Smooth muscle cell (in vitro differentiated cells): Measurements from ENCODE around the gene PDSS2. TPM values are rescaled to one million over a fixed set of nuclear protein-coding genes. Genes with fewer than 3 reads are reported as not detected.

Experiments used
- DNase-seq: peaks from one replicate; lab custom pipeline; 2025; ENCODE audit not compliant: unreplicated experiment; lab: John Stamatoyannopoulos, UW
- H2AFZ ChIP-seq: fragments of 200-600 bp; sonication (generic); 2 replicates; pipeline ENCODE4 v1.6.0; 2016; ENCODE audit warnings: antibody characterized with exemption, low read depth, mild to moderate bottlenecking
- H3F3A ChIP-seq: fragments of 200-600 bp; sonication (generic); 2 replicates; pipeline ENCODE4 v1.6.0; 2017; ENCODE audit warnings: antibody characterized with exemption, low read depth
- H3K27ac ChIP-seq: fragments of 200-600 bp; sonication (generic); 2 replicates; pipeline ENCODE4 v1.5.1; 2016; ENCODE audit warnings: low read depth, mild to moderate bottlenecking
- H3K27me3 ChIP-seq: fragments of 200-600 bp; sonication (generic); 2 replicates; pipeline ENCODE4 v1.6.1; 2016; ENCODE audit warnings: low read depth, mild to moderate bottlenecking
- H3K36me3 ChIP-seq: fragments of 200-600 bp; sonication (generic); 2 replicates; pipeline ENCODE4 v1.5.1; 2016; ENCODE audit warnings: low read depth
- H3K4me1 ChIP-seq: fragments of 200-600 bp; sonication (generic); 2 replicates; pipeline ENCODE4 v1.5.1; 2016; ENCODE audit warnings: low read depth
- H3K4me2 ChIP-seq: fragments of 200-600 bp; sonication (generic); 2 replicates; pipeline ENCODE4 v1.6.0; 2016; ENCODE audit warnings: mild to moderate bottlenecking
- H3K4me3 ChIP-seq: fragments of 200-600 bp; sonication (generic); 2 replicates; pipeline ENCODE4 v1.5.1; 2016; ENCODE audit warnings: mild to moderate bottlenecking
- H3K79me2 ChIP-seq: fragments of 200-600 bp; sonication (generic); 2 replicates; pipeline ENCODE4 v1.6.0; 2016; ENCODE audit warnings: low read depth, mild to moderate bottlenecking
- H3K9ac ChIP-seq: fragments of 200-600 bp; sonication (generic); 2 replicates; pipeline ENCODE4 v1.6.0; 2016; ENCODE audit warnings: low read depth
- H3K9me3 ChIP-seq: fragments of 200-600 bp; sonication (generic); replicated peaks from 2 replicates; pipeline ENCODE4 v1.5.1; 2016; ENCODE audit warnings: low read depth
- H4K20me1 ChIP-seq: fragments of 200-600 bp; sonication (generic); 2 replicates; pipeline ENCODE4 v1.6.0; 2016; ENCODE audit warnings: low read depth
- WGBS: methylation state at CpG from one replicate; pipeline ENCODE4 v1.1.7; 2016; ENCODE audit warnings: low lambda C conversion rate; 5-methylcytosine and 5-hydroxymethylcytosine counted together
- polyA plus RNA-seq: library from polyadenylated mRNA; unstranded; fragments of >200 nt; fragmentation: Nextera tagmentation; extraction: Ambion mirVana; gene quantifications from 2 replicates; pipeline ENCODE4 v1.2.1, GENCODE V29; 2016
- total RNA-seq: library from RNA; depleted of rRNA; stranded (reverse); fragments of >200 nt; gene quantifications from 2 replicates; pipeline ENCODE4 v1.2.3, GENCODE V29; 2014
- TF ChIP-seq, protein P1 (sequence below): fragments of 200-600 bp; sonication (generic); IDR thresholded peaks from 2 replicates; pipeline ENCODE4 v1.5.1; 2017; ENCODE audit warnings: borderline replicate concordance, mild to moderate bottlenecking, antibody characterized with exemption; ENCODE audit not compliant: insufficient read depth, poor library complexity, severe bottlenecking

The PDSS2 gene
- total and polyA plus RNA-seq, 2 experiments from 2014 or later = 12.8 to 15.5 TPM

DNA sequence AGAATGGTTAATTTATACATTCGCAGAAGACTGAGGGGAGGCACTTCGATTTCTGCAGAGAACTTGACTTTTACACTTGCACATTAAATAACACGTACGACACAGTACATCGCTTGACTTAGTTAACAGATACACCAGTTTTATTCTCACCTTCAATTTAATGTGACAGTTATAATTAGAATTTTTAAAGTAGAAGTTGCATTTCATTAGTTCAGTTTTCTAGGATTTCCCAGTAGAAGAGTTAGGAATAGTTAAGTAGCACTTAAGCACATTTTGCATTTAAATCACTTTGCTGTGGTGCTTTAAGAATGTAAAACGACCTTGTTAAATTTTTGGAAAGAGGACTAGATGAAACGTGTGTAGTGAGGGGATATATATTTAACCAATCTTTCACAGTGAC lies 342.4 kb downstream of the PDSS2 start:
- H3K4me1 ChIP-seq = peaks cover 22% of the 10 kb centered on the region
- no peaks in the 10 kb centered on the region for H3K9me3 ChIP-seq
- no peaks in the 10 kb centered on the region for H3K79me2 ChIP-seq
- TF ChIP-seq, protein P1, sequence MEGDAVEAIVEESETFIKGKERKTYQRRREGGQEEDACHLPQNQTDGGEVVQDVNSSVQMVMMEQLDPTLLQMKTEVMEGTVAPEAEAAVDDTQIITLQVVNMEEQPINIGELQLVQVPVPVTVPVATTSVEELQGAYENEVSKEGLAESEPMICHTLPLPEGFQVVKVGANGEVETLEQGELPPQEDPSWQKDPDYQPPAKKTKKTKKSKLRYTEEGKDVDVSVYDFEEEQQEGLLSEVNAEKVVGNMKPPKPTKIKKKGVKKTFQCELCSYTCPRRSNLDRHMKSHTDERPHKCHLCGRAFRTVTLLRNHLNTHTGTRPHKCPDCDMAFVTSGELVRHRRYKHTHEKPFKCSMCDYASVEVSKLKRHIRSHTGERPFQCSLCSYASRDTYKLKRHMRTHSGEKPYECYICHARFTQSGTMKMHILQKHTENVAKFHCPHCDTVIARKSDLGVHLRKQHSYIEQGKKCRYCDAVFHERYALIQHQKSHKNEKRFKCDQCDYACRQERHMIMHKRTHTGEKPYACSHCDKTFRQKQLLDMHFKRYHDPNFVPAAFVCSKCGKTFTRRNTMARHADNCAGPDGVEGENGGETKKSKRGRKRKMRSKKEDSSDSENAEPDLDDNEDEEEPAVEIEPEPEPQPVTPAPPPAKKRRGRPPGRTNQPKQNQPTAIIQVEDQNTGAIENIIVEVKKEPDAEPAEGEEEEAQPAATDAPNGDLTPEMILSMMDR = no peak
- peak overlapping the region; percentile 79 for H3K4me3 ChIP-seq
- no peaks in the 10 kb centered on the region for H3K36me3 ChIP-seq
- H3F3A ChIP-seq = peaks cover 5% of the 10 kb centered on the region
- no peak for DNase-seq
- H2AFZ ChIP-seq = peak overlapping the region; percentile 58
- H3K27me3 ChIP-seq = peaks cover 16% of the 10 kb centered on the region
- 5% methylated on average over 7 of the region's 7 CpGs for WGBS
- peaks cover 14% of the 10 kb centered on the region for H4K20me1 ChIP-seq
- H3K4me2 ChIP-seq = peak overlapping the region; percentile 98
- no peak overlapping the region for H3K9ac ChIP-seq
- H3K27ac ChIP-seq = no peak overlapping the region

DNA sequence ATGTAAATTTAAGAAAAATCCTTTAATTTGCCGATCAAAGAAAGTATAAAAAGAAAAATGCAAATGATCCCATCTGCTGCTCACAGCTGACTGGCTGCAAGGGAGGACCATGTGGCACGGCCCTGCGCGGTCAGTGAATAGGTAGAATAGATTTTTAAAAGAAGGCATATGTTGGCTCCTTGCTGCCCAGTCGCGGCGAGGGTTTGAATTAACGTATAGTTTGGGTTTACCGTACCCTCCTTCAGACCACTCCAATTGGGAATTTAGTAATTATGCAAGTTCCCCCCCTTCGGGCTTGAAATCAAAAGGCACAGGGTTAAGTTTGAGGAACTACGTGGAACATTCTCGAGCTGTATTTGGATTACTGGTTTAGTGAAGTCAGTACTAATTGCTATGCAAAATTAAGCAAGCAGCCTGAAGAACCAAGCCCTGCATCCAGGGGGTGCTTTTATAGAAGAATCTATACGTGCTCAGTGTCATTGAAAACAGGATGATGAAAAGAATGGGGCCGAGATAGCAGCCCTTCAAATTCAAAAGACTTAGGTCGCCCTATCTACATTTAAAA lies 343.0 kb downstream of the PDSS2 start:
- Histone ChIP-seq H3K27ac (peak overlapping the region; percentile 7), H3K79me2 (no peaks in the 10 kb centered on the region), H2AFZ (peak overlapping the region; percentile 58), H3K4me1 (peaks cover 22% of the 10 kb centered on the region), H3F3A (peaks cover 5% of the 10 kb centered on the region), H3K9ac (no peak overlapping the region), H3K4me2 (peak overlapping the region; percentile 98), H3K36me3 (no peaks in the 10 kb centered on the region), H3K9me3 (no peaks in the 10 kb centered on the region), H3K27me3 (peaks cover 16% of the 10 kb centered on the region), H4K20me1 (peaks cover 18% of the 10 kb centered on the region), H3K4me3 (peak overlapping the region; percentile 79)
- DNase-seq = no peak
- TF ChIP-seq, protein P1 = no peak
- 1% methylated on average over 15 of the region's 15 CpGs for WGBS

DNA sequence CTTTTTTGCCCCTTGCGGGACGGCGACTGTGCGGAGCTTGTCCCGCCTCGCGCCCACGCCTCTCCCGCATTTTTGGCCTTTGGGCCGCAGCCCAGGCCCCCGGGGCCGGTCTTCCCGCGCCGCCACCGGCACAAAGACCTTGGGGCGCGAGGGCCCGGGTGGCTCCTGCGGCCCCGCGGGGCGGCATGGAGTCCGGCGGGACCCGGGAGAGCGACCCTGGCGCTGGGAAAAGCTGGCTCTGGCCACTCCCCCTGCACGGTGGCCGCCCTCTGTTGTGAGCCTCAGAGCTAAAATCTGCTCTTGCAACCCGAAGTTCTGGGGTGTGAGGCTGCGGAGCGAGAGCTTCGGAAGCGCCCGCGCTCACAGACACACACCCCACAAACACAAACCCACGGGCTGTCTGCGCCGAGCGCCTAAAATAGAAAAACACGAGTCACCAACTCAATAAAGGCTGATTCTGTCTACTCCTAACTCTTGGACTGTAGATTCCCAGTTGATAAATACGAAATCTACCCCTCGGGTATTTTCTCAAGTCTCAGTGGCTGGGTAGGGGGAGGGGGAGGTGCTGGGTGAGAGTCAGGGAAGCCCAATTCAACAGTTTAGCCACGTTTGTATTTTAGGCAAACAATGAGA lies 343.6 kb downstream of the PDSS2 start:
- peaks cover 5% of the 10 kb centered on the region for H3F3A ChIP-seq
- peak overlapping the region; percentile 7 for H3K27ac ChIP-seq
- TF ChIP-seq, protein P1 = no peak

More for the DNA sequence above, 343.6 kb downstream of the PDSS2 start:
- Histone ChIP-seq H2AFZ (peak overlapping the region; percentile 58), H3K4me1 (peaks cover 22% of the 10 kb centered on the region), H3K4me3 (peak overlapping the region; percentile 79), H3K9ac (no peak overlapping the region), H3K4me2 (peak overlapping the region; percentile 98), H3K9me3 (no peaks in the 10 kb centered on the region), H3K36me3 (no peaks in the 10 kb centered on the region), H3K27me3 (peaks cover 16% of the 10 kb centered on the region), H4K20me1 (peaks cover 22% of the 10 kb centered on the region), H3K79me2 (no peaks in the 10 kb centered on the region)
- WGBS = under 1% methylated on average over 44 of the region's 45 CpGs
- peak; percentile 33 for DNase-seq
